ENCODE measurements around the gene APOBR. TPM values are rescaled to one million over a fixed set of nuclear protein-coding genes. Genes with fewer than 3 reads are reported as not detected.
A peak's percentile ranks its signal among the peaks of the same experiment; 100 is the strongest.

Gene APOBR
- total and polyA plus RNA-seq, 2 of the 13 experiments (the other 11 are each of a cell fraction or from before 2014, with no cell fraction given) = 0.03 TPM; not detected in 1

DNA sequence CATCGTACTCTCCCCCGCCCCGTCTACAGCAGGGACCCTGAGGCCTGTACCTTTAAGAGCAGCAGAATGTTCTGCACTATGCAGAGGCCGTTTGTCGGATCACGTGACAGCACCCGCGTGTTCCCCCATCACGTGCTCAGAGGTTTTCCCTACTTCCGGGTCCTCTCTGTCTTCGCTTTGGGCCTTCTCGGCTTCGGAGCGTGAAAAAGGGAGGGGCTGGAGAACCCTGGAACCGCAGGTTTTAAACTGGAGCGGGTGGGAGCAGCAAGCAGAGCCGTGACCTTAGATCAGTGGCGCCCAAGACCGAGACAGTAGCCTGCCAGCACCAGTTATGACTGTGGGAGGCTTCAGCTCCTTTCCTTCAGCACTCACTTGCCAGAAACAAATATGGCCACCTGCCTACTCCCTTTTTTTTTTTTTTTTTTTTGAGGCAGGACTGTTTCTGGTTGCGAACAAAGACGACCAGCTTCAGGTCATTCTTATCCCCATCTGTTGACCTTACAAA lies 2.4 kb upstream of the APOBR start, which contains the start of gene CLN3 (continued):
- TF ChIP-seq YY1 (IDR thresholded peaks at IDR 0.05; ENCODE audit: insufficient read depth, insufficient replicate concordance, low read depth, low read length) (peak; percentile 99), ZIK1 (CRISPR knock-in tag; IDR thresholded peaks at IDR 0.05; ENCODE audit: borderline replicate concordance, low read depth) (no peak), ZNF251 (CRISPR knock-in tag; IDR thresholded peaks at IDR 0.05) (no peak), ELF4 (CRISPR knock-in tag; IDR thresholded peaks at IDR 0.05; ENCODE audit: borderline replicate concordance) (peak; percentile 98), HDAC2 (CRISPR knock-in tag; IDR thresholded peaks at IDR 0.05) (peak; percentile 63; the same call in 1 of the 2 replicates), SP2 (CRISPR knock-in tag; IDR thresholded peaks at IDR 0.05) (no peak), ZNF205 (CRISPR knock-in tag; IDR thresholded peaks at IDR 0.05) (no peak), ZNF44 (CRISPR knock-in tag; IDR thresholded peaks at IDR 0.05) (peak; percentile 92), EEA1 (CRISPR knock-in tag; IDR thresholded peaks at IDR 0.05; ENCODE audit: borderline replicate concordance) (no peak; the same call in 1 of the 2 replicates), ARID5B (CRISPR knock-in tag; IDR thresholded peaks at IDR 0.05) (peak; percentile 58), KAT8 (CRISPR knock-in tag; IDR thresholded peaks at IDR 0.05) (peak; percentile 98), SMAD9 (CRISPR knock-in tag; IDR thresholded peaks at IDR 0.05) (0 out of 2 replicates have a peak, but pooled peaks have one; percentile 61), ZNF782 (CRISPR knock-in tag; IDR thresholded peaks at IDR 0.05; ENCODE audit: borderline replicate concordance) (peak; percentile 25; the same call in 1 of the 2 replicates), ZNF17 (CRISPR knock-in tag; IDR thresholded peaks at IDR 0.05) (no peak), TBP (CRISPR knock-in tag; IDR thresholded peaks at IDR 0.05) (no peak), ZNF570 (CRISPR knock-in tag; IDR thresholded peaks at IDR 0.05; ENCODE audit: borderline replicate concordance) (no peak), FIP1L1 (IDR thresholded peaks at IDR 0.05; ENCODE audit: borderline replicate concordance, insufficient read depth, low read depth, low read length) (no peak), IKZF4 (CRISPR knock-in tag; IDR thresholded peaks at IDR 0.05; ENCODE audit: borderline replicate concordance, low read depth, not compliant biosample characterization) (no peak), GFI1 (CRISPR knock-in tag; IDR thresholded peaks at IDR 0.05; ENCODE audit: borderline replicate concordance) (no peak), ZNF24 (IDR thresholded peaks at IDR 0.05) (no peak), KDM6A (CRISPR knock-in tag; IDR thresholded peaks at IDR 0.05; ENCODE audit: low read depth) (0 out of 2 replicates have a peak, but pooled peaks have one; percentile 25), PPARG (CRISPR knock-in tag; conservative IDR thresholded peaks at IDR 0.05) (no peak)
- TF ChIP-seq, protein P1, sequence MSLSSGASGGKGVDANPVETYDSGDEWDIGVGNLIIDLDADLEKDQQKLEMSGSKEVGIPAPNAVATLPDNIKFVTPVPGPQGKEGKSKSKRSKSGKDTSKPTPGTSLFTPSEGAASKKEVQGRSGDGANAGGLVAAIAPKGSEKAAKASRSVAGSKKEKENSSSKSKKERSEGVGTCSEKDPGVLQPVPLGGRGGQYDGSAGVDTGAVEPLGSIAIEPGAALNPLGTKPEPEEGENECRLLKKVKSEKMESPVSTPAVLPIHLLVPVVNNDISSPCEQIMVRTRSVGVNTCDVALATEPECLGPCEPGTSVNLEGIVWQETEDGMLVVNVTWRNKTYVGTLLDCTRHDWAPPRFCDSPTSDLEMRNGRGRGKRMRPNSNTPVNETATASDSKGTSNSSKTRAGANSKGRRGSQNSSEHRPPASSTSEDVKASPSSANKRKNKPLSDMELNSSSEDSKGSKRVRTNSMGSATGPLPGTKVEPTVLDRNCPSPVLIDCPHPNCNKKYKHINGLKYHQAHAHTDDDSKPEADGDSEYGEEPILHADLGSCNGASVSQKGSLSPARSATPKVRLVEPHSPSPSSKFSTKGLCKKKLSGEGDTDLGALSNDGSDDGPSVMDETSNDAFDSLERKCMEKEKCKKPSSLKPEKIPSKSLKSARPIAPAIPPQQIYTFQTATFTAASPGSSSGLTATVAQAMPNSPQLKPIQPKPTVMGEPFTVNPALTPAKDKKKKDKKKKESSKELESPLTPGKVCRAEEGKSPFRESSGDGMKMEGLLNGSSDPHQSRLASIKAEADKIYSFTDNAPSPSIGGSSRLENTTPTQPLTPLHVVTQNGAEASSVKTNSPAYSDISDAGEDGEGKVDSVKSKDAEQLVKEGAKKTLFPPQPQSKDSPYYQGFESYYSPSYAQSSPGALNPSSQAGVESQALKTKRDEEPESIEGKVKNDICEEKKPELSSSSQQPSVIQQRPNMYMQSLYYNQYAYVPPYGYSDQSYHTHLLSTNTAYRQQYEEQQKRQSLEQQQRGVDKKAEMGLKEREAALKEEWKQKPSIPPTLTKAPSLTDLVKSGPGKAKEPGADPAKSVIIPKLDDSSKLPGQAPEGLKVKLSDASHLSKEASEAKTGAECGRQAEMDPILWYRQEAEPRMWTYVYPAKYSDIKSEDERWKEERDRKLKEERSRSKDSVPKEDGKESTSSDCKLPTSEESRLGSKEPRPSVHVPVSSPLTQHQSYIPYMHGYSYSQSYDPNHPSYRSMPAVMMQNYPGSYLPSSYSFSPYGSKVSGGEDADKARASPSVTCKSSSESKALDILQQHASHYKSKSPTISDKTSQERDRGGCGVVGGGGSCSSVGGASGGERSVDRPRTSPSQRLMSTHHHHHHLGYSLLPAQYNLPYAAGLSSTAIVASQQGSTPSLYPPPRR (CRISPR knock-in tag; IDR thresholded peaks at IDR 0.05; ENCODE audit: borderline replicate concordance) = 0 out of 2 replicates have a peak, but pooled peaks have one; percentile 22

All from HepG2 (cell line).